HG03575 (cell line): ENCODE results near the gene C1orf167.

Experiments used
- ATAC-seq: cut with Tn5 transposase; IDR thresholded peaks from one replicate; pipeline ENCODE4 v1.9.1; 2021; ENCODE audit not compliant: unreplicated experiment, insufficient number of reproducible peaks, low FRiP score; ENCODE audit errors: extremely low read depth

The C1orf167 gene, protein sequence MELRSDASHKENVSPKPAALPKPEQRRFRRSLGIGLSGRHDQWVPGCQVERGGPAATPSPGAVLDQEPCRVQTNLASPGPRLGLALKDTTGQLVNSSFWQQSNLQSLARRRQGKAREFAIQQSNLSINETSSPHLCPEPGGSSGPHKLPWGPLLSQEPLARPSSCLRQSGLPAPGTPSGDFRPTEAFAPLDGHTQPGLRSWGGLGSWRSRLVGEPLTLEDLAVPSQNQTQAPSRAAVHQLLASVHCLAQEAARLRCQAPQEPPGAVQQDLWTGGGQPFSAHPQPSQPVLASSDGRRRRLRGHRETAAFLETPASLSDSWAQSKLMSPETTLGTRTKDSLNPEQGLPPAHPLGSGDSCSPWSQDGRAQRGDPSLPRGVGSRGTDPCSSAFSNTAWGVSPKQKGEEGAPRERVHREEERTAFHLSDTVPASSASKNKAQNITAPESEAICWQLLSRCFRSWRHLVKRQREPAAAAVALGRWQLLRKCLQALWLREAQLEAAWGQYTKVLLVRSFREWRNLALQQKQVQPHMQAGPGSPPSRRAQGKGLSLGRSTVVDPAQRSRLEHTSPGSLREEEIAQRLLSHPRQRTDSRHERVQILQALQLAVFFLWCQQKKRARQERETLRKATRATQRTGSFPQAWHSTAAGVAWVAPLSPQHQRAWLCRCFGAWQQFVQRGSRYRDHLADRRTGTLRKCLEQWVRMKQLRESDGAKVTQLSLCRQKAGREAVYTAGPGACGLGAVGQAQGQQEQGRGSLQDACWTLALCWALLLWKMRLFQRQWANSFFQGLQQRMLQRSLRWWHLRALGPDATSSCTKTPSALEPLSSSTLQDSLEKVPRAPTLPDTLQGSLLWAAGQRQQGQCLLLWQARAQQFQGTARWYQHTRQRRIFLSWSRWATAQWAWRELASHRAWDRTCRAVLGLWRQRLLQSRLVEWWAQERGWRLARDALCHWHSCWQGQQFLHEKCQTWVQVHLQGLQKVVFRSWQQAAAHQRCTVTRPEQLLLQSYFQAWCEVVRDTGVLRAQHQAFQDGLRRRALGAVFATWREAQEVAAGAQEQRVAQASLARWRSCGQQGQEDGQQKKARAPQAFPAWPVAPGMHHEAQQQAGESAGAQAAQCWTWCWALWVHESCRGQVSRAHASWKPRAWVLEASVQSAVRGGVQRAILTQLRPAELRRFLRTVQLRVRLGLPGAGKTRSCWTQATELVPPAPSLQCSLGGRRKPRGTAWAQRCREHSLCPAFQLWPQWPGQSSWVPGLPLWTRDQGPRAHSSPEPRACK (N-terminal part only)

DNA sequence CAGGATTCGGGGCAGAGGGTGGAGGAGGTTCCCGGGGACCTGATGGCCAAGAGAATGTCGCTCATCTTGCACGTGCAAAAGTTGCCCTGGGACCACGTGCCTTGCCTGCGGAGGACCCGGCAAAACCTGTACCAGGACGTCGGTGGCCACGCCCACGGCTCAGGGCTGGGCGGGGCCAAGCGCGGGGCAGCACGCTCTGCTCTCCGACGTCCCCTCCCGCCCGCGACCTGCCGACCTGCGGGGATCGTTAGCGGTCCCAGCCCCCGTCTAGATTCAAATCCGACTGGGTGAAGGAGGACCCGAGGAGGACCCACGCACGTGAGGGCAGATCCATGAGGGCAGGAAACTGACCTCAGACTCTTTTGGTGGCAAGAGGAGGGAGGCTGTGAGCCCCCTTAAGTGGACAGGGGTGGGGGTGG lies at the start of gene C1orf167:
C1orf167 (plus strand) TSS at position 206 of the 419 bp plus-strand sequence. CDS start 2,208 bp downstream, outside the sequence.
- ATAC-seq = no peak

DNA sequence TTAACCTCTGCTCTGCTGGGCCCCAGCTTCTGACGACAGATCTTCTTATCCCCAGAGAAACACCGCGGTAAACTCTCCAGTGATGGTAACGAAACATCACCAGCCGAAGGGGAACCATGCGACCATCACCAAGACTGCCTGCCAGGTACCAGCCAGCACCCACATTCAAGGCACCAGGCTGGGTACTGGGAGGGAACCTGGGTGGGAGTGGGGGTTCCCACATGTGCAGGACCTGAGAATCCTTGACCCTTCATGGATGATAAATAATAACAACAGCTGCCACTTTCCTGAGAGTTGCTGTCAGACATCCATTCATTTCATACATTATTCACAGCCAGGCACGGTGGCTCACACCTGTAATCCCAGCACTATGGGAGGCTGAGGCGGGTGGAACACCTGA lies 49.7 kb upstream of the C1orf167 start:
- ATAC-seq = no peak

DNA sequence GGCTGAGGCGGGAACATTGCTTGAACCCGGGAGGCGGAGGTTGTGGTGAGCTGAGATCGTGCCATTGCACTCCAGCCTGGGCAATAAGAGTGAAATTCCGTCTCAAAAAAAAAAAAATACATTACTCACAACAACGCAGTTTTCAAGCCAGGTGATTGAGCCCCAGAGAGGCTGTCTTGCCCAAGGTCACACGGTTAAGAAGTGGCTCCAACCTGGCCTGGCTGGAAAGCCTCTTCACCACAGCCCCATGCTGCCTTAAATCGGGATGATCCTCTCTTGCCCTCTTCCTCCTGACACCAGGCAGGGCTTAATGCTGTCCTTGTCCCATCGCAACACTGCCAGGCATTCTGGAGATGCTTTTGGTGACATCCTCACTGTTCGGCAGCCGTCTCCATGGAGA lies 48.9 kb upstream of the C1orf167 start:
- no peak for ATAC-seq

DNA sequence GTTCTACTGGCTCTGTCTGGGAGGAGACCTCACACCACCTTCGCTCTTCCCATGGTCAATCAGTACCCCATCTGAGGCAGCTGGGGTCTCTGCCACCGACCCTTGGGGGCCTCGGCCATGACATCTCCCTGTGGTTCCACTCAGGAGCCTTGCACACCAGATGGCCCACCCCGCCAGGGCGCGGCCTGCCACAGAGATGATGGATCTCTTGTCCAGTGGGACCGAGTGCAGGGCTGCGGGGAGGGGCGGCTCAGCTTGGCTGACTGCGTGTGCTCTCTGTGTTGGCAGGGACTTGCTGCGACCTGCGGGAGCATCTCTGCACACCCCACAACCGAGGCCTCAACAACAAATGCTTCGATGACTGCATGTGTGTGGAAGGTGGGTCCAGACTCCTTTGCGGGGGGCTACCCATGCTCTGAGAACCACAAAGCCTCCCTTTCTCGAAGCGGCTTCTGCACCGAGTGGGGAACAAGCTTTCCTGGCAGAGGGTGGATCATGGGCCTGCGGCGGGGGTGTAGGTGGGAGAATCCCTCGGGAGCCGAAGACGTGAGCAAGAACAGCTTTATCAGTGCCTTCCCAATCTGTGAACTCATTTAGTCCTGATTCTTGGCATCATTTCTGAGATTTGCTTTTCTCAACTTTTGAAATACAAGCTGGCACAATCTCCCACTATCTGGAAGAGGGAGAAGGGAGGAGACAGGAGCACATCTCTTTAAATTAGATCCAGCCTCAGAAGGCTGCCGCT lies 47.0 kb upstream of the C1orf167 start:
- no peak for ATAC-seq

DNA sequence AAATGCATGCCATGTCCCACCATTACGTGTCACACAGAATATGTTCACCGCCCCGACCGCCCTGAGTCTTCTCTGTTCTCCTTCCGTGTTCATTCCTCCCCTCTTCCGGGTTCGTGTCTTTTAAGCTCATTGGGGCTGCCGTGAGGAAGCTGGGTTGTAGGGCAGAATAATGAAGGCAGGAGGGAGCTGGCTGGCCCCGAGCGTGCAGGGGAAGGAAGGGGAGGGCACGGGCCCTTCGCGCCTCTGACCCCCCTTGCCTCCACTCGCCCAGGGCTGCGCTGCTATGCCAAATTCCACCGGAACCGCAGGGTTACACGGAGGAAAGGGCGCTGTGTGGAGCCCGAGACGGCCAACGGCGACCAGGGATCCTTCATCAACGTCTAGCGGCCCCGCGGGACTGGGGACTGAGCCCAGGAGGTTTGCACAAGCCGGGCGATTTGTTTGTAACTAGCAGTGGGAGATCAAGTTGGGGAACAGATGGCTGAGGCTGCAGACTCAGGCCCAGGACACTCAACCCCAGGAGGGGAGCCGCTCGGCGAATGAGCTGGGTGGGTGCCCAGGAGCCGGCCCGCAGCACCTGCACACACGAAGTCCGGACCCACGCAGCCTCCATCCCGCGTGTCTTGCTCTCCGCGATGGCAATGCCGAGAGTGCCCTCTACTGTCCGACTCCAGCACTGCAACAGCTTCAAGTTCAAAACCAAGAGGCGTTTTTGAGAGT lies 42.5 kb upstream of the C1orf167 start:
- no peak for ATAC-seq

DNA sequence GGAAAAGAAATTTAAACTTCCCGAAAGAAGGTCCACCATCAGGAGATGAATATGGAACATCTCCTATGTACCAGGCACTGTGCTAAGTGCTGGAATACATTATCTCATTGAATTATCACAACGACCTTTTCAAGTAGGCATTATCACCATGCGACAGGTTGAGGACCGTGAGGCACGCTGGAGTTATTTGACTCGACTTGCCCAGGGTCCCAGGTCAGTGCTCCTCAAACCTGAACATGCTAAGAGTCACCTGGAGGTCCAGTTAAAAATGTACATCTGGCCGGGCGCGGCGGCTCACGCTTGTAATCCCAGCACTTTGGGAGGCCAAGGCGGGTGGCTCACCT lies 42.0 kb upstream of the C1orf167 start:
- ATAC-seq = no peak

DNA sequence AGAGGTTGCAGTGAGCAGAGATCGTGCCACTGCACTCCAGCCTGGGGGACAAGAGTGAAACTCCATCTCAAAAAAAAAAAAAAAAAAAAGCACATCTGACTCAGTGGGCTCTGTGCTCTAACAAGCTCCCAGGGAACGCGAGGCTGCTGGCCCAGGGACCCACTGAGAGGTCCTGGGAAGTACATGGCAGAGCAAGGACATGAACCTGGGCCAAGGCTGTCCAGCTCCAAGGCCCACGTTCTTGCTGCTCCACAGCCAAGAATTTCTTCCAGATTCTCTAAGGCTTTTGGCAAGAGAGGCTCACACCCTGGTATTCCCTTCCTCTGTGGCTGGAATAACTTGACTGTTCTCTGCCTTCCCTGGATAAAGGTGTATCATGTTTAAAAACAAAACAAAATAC lies 41.5 kb upstream of the C1orf167 start:
- ATAC-seq = no peak

DNA sequence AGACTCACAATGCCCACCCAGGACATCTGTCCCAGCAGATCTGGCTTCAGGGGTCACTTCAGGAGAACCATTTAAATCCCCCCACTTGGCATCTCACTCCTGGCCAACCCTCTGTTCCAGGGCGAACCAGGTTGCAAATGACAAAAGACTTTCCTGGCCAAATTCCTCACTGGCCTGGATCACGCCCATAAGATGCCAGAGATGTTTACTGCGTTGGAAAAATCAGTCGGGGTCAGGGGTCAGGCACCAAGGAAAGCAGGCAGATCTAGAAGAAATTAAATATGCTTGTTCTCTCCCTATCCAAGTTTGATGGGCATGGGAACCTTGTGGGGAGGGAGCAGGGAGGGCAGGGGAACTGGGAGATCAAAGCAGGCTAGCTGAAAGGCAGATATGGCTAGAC lies 40.7 kb upstream of the C1orf167 start:
- no peak for ATAC-seq

DNA sequence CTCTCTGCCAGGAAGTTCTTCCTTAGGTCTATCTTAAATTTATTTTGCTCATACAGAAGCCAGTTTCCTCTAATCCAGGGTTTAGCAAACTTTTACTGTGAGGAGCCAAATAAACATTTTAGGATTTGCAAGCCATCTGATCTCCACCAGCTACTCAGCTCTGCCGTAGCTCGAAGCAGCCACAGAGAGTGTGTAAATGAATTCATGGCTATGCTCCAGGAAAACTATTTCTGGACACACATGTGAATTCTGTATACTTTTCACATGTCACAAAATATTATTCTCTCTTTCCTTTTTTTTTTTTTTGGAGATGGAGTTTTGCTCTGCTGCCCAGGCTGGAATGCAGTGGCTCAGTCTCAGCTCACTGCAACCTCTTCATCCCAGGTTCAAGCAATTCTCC lies 39.5 kb upstream of the C1orf167 start:
- ATAC-seq = no peak

DNA sequence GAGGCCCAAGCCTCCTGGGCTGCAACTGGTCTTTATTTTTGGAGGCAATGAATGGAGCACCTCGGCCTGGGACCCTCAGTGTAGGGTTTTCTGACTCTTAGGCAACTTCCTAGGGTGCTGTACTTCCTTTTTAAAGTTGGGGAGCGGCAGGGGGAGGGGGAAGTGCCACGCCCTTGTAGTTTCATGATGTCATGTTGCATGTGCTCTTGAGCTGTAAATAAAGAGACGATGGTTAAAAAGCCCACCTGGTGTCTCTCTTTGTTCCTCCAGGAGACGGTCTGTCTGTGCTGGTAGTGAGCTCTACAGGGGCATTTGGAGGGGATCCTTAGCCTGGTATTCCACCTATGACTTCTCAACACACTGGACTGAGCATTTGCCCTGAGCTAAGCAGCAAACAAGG lies 36.4 kb upstream of the C1orf167 start:
- ATAC-seq = no peak

DNA sequence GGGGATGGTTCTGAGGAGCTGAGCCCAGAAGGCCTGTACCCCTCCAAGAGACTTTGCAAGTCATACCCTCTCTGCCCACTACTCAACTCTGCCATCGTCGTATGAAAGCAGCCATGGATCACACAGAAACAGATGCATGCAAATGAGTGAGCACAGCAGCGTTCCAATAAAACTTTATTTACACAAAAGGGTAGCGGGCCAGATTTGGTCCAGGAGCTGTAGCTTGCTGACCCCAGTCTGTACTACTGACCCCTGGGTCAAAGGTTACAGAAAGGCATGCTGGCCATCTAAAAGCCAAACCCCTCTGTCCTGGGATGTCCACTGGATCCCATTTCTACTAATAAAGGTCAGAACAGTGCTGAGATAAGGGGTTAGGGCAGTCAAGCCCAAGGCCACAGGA lies 34.9 kb upstream of the C1orf167 start:
- no peak for ATAC-seq

DNA sequence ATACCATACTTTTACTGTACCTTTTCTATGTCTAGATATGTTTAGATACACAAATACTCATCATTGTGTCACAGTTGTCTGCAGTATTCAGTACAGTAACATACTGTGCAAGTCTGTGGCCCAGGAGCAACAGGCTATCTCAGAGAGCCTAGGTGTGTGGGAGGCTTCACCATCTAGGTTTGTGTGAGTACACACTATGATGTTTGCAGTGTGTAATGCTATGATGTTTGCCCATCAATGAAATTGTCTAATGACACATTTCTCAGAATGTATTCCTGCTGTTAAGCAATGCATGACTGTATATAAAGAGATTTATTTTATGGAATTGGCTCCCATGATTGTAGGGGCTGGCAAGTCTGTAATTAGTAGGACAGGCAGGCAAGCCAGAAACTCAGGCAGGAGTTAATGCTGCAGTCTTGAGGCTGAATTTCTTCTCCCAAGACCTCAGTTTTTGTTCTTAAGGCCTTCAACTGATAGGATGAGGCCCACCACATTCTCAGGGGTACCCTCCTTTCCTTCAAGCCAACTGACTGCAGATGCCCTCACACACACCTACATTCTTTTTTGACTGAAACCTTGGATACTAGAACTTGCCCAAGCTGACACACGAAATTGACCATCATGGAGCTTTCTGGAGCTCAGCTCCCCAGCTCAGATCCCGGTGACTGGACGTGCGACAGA lies 33.7 kb upstream of the C1orf167 start:
- ATAC-seq = no peak

DNA sequence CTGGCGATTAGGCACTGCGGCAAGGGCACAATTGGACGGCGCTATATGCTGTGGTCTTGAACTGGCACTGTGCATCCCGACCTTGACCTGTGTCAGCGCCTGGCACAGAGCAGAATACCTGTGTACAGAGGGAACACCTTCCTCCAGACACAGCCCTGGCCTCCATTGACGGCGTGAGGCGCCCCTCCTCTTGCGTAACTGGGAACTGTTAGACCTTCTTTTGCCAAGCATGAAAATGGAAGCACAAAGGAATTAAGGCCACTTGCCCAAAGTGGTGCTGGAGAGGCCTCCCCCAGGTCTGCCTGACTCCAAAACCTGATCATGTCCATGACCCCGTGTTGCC lies 32.9 kb upstream of the C1orf167 start:
- no peak for ATAC-seq

DNA sequence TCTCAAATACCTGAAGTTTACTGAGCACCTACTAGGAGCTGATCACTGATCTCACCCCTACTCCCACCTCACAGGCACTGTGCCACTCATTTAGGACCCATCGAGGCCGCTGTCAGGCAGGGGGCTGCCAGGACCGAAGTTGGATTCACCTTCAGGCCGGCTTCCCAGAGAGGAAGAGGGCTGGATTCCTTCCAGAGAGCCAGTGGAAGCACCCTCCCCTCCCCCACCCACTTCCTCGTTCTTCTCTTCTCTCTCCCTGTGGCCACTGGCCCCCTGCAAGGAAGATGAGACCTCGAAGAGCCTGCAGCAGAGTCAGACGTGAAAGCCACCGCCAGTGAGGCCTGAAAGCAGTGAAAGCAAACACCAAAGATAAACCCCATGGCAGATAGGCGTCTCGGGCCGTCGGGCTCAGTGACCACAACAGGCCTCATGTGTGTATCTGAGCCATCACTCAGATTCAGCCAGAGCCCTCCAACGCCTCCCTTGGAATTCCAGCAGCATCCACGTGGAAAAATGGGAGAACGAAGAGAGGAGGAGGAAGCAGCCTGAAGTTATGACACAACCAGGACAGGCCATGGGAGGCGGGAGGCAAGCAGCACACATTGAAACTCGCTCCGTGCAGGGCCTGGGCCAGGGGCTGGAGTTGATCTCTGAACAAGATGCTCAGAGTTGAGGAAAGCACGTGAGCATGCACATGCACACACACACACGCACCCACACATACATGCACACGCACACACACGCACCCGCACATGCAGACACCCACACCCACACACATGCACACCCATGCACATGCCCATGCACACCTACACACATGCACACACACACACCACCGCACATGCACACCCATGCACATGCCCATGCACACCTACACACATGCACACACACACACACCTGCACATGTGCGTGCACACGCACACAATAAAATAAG lies 32.2 kb upstream of the C1orf167 start:
- no peak for ATAC-seq

DNA sequence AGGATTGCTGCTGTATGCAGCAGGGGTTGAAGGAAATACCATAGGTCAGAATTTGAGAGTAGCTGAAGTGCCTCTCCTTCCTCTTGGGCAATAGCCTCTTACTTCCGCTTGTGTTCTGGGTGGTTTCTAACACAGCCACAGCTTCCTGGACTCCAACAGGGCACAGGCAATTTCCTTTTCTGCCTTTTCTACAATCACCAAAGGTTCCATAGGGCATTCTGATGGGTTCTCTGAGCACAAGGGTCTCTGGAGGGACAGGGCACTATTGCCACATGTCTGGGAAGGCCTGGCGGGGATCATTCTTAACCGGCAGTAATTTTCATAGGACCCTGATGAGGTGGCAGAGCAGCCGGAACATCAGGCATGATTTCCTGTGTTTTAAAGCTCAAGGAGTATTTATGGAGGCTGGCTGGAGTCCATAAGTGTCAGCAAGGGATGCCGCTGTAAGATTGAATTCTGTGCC lies 31.5 kb upstream of the C1orf167 start:
- no peak for ATAC-seq

DNA sequence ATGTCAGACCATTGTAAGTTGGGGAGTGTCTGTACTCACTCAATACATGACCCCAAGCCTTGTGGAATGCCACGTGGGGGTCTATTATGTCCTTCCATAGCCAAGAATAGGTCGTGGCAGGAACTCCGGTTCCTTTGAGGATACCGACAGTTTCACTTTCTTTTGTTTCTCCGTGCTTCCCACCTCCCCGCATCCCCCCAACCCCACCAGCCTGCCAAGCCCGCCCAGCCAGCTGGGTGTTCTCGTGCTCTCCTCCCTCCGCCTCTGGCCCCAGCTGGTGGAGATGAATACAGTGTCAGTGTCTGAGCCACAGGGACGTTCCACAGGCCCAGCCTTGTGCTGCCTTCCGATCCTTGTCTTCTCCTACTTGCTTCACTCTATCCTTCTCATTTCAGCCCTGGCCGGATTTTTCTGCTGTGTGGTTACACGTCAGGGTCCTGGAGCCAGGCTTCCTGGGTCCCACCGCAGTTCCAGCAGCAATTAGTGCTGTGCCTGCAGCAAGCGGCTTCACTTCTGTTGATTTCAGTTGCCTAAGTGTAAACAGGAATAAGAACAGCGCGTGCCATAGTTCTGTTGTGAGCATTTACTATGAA lies 30.2 kb upstream of the C1orf167 start:
- ATAC-seq = no peak
